Activated CD4-positive, CD25-positive, alpha-beta regulatory T cell treated with anti-CD3 and anti-CD28 coated beads, Interleukin-2, amount 50 U/mL, for 16 hours (primary cell): ENCODE measurements around the gene TSPAN4.
A peak's percentile ranks its signal among the peaks of the same experiment; 100 is the strongest.

Source experiments
- DNase-seq: peaks from one replicate; pipeline ENCODE4 v3.0.0-alpha.2; 2020; ENCODE audit warnings: low read depth, low spot score

TSPAN4 gene

DNA sequence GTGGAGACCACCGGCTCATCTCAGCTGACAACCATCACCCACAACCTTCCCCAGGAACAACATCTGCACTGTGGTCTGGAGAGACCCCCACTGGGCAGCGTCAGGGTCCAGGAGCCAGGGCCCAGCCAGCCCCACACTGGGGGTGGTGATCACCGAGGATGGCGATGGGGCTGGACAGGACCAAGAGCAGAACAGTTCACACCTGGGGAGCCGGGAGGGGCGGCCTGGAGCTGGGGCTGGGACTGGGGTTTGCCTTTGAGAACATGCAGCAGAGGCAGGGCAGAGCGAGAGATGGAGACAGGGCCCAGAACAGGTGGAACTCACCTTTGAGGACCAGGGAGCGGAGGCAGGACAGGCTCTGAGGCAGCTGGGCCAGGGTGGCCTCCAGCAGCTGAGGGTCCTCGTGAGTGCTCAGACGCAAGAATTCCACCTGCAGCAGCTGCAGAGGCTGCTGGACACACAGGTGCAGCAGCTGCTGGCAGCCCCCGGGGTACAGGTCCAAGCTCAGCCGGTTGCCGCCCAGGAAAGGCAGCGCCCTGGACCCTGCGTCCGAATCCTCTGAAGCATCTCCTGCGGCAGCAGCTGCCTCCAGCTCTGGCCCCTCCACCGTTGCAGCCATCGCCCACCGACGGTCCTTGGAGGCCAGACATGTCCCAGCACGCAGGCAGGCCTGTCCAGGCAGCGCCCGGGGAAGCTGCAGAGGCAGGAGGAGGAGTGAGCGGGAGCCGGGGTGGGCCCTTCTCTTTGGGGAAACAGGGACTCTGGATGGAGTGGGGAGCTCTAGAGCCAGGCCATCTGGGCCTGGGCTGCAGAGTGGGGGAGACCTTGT lies 38.7 kb upstream of the TSPAN4 start:
- DNase-seq, result no peak

DNA sequence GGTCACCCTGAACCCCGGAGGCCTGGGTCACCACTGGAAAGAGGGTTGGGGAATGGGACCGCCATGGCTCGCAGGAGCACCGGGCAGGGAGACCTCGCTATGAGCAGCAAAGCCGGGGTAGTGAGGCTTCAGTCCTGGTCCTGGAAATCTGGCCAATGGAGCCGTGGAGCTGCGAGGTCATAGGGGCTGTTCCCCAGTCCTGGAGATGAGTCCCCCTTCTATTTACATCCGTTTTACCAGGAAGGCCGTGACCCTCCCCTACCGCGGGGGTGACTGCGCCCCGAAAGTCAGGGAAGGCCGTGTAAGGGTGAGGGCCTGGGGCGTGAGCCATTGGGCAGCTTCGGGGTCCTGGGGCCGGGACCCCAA lies 38.1 kb upstream of the TSPAN4 start:
- no peak for DNase-seq

DNA sequence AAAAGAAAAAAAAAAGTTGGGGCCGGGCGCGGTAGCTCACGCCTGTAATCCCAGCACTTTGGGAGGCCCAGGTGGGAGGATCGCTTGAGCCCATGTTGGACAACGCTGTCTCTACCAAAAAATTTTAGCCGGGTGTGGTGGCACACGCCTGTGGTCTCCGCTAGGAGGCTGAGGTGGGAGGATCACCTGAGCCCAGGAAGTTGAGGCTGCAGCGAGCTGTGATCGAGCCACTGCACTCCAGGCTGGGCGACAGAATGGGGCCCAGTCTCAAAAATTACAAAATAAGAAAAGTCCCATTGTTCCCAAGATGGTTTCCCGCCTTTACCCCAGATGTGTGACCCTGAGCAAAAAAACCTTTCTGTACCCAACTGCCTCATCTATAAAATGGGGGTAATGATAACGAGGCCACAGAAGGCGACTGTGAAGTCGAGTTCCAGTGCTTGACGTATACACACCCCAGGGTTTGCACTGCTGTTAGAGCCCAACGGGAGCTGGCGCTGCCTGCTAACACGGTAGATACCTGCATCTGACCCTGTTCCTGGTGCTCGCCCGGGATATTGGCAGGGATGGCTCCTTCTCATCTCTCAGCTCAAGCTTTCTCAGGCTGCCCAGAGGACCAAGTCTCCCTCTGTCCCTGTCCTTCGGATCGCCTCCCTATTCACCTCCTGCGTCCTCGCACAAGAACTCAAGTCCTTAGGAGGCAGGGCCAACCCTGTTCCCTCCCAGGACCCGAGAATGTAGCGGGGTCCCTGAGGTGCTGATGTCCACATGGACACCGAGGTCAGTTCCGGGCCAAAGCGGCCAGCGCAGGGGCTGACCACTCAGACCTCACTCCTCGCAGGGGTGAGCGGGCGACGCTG lies 34.0 kb upstream of the TSPAN4 start:
- no peak for DNase-seq

DNA sequence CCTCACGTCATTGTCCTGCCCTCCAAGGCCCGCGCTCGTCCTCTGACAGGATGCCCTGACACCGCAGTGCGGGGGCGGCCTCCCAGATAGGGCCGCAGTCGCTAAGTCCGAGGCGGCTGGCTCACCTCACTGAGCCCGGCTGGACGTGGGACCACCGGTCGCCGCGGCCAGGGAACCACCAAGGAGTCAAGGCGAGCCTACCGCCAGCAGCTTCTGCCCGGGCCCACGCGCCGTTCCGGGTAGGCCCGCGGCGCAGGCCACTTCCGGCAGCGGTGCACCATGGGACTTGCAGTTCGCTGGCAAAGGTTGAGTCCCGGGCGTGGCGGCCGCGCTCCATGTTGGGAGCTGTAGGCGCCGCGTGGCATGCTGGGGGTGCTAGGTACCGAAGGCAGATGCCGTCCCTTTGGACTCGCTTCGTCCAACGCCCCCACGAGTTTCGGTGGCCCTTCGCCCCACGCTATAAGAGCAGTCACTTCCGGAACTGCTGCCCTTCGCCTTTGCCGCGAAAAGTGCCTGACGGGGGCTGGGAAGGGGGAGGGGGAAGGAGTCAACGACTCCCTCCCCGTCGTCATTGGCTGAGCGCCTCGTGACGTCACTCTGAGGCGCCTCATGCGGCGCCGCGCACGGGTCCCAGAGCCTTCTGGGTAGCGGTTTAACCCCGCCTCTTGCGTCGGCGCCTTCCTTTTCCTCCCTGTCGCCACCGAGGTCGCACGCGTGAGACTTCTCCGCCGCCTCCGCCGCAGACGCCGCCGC lies 33.2 kb upstream of the TSPAN4 start, which contains the start of gene RPLP2:
Gene RPLP2, plus strand, starts transcription at position 681 of the 753 bp plus-strand sequence. CDS start 268 bp downstream, outside the sequence.
- peak; percentile 97 for DNase-seq

DNA sequence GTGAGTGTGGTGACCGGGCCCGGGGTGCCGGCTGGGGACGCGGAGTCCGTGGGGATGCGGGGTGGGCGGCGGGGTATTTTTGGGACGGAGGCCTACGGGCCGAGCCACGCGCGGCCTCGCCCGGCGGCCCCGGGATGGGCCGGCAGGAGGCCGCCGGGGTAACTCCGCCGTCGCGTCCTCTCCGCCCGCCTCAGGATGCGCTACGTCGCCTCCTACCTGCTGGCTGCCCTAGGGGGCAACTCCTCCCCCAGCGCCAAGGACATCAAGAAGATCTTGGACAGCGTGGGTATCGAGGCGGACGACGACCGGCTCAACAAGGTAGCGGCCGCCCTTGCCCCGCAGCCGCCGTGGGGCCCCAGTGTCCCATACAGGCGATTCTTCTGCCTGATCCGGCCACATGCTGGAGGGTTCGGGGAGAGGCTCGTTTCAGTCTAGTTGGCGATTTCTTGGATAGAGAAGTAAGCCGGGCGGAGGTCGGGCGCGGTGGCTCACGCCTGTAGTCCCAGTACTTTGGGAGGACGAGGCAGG lies 32.5 kb upstream of the TSPAN4 start:
- no peak for DNase-seq

DNA sequence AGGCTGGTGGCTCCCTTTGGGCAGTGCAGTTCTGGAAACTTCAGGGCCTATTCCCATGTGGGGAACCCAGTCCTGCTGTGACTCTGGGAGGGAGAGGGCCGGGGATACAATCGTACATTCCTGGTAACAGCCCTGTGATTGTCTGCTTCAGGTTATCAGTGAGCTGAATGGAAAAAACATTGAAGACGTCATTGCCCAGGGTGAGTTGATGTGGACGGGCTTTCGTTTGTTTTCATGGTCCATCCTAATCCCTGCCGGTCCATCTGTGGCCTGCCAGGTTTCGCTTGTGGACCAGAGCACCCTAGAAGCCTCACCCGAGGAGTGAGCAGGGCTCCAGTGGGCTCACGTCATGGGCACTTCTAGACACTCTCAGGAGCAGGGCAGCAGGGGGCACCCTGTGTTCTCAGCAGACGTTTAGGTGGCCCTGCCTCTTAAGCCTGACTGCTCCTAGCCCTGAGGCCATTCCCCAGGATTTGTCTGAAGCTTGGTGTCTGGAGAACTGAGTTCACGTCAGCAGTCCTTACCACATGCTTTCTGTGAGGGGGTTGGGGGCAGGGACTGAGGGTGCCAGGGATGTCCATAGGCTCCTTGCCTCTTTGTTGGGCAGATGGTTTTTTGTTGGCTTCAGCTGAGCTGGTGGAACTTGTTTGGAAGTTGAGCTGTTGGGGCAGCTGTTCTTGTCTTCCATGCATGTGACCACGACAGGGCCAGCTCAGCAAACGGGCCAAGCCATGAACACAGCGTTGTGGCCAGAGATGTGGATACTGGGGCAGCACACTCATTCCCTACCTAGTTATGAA lies 31.0 kb upstream of the TSPAN4 start:
- no peak for DNase-seq

DNA sequence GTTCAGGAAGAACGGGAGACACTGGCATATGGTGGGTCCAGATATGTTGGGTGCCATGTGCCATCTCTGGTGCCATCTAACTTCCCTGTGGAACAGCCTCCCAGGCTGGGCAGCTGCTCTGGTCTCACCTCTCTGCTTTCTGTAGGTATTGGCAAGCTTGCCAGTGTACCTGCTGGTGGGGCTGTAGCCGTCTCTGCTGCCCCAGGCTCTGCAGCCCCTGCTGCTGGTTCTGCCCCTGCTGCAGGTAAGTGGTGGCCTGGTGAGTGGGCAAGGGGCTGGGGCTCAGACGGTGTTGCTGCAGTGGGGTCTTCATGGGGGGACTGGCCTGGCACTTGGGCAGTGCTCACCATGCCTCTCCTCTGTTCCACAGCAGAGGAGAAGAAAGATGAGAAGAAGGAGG lies 30.3 kb upstream of the TSPAN4 start:
- no peak for DNase-seq

DNA sequence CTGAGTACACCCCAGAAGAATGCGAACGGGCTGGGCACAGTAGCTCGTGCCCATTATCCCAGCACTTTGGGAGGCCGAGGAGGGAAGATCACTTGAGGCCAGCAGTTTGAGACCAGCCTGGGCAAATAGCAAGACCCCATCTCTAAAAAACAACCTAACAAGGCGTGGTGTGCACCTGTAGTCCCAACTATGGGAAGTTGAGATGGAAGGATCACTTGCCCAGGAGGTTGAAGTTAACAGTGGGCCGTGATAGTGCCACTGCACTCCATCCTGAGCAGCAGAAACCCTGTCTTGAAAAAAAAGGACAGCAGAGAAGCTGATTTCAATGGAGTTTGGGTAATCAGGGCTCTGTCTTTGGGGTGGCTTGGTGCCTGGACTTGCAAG lies 29.6 kb upstream of the TSPAN4 start:
- no peak for DNase-seq

DNA sequence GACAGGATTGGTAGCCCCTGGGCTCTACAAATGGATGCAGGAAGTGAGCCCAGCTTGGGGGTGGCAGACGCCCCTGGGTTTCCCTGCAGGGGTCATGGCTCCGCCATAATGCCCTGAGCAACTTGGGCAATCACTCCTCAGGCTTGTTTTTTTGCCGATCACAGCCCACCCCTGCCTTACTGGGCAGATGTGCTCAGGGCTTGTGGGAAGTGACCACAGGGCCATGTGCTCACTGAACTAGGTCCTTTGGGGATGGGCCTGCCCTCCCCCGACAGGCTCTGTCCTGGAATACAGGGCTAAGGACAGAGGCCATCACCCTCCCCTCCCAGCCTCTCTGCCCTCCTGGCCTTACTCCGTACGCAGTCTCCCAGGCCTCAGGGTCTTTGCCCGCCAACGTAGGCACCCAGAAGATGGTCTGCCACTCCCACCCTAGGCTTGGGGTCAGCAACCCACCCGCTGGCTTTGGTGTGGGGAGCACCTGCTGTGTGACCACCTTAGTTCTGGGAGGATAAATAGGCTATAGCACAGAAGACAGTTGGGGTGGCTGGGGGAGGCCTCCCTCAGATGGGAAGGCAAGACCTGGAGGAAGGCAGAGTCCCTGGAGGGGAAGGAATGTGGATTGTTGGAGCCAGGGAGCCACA lies 29.1 kb upstream of the TSPAN4 start:
- DNase-seq, result no peak

DNA sequence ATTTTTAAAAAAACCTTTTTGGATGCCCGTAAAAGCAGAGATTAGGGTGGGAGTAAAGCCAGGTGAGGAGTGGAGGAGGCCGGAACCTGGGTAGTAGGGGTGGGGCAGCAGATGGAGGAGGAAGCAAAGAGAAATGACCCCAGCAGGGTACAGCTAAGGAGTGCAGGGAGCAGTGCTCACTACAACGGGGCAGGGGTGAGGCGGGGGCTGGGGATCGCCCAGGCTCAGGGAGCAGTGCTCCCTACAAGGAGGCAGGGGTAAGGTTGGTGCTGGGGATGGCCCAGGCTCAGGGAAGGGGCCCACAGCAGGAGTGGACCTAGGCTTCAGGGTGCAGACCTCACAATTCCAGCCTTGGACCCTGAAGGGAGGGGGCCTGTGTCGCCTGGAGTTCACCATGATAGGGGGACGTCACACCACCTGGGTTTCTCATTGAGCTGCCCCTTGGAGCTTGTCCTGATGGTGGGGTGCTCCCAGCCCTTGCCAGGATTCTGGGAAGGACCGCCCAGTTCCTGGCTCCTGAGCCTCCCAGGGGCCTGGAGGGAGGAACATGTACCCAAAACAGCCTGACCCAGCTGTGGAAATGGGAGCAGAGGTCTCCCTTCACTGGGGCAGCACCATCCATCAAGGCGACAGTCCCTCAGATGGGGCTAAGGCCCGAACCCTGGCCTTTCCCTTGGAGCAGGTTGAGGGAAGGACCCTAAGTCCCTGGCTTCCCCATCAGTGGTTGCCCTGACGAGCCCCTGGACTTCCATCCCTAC lies 26.8 kb upstream of the TSPAN4 start:
- no peak for DNase-seq

DNA sequence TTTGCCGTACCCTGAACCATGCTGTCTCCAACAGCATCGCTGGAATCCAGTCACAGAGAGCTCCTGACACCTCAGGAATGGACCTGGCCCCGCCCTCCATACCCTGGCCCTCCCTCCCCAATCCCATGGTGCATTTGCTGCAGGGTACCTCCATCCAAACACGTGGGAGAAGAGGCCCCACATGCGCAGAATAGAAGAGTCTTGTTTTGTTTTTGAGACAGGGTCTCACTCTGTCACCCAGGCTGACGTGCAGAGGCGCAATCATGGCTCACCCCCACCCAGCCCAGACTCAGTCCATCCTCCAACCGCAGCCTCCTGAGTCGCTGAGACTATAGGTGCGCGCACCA lies 26.2 kb upstream of the TSPAN4 start:
- no peak for DNase-seq

DNA sequence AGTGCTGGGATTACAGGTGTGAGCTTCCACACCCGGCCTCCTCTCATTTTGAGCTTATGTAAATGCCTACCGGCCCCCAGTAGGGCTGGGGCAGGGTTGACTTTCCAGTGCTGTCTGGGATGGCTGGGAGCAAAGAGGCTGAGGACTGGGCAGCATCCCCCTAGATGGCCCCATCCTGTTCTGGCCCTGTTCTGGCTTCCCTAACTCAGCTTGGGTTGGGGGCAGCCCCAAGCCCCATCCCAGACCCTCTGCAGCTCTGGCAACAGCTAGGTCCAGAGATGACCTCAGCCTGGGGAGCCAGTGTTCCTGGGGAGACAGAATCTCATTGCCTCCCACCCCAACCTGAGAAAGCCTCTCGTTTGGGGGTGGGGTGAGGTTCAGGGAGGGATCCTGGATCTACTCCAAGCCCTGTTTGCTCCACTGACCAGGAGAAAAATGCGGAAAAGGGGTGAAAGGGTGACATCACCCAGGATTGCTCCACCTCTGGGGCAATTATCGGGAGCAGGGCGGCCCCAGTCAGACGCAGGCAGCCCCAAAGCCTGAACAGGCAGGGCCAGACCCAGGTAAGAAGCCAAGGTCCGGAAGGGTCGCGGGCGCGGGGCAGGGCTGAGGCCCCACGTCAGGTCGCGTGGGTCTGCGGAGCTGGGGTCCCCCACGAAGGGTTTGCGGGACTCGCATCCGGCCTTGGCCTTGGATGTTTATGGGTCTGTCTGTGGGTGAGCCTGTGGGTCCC lies 24.1 kb upstream of the TSPAN4 start, which contains the start of gene PNPLA2:
Gene PNPLA2, plus strand, starts transcription at position 519 of the 733 bp plus-strand sequence. CDS start 805 bp downstream, outside the sequence.
- DNase-seq, result no peak

DNA sequence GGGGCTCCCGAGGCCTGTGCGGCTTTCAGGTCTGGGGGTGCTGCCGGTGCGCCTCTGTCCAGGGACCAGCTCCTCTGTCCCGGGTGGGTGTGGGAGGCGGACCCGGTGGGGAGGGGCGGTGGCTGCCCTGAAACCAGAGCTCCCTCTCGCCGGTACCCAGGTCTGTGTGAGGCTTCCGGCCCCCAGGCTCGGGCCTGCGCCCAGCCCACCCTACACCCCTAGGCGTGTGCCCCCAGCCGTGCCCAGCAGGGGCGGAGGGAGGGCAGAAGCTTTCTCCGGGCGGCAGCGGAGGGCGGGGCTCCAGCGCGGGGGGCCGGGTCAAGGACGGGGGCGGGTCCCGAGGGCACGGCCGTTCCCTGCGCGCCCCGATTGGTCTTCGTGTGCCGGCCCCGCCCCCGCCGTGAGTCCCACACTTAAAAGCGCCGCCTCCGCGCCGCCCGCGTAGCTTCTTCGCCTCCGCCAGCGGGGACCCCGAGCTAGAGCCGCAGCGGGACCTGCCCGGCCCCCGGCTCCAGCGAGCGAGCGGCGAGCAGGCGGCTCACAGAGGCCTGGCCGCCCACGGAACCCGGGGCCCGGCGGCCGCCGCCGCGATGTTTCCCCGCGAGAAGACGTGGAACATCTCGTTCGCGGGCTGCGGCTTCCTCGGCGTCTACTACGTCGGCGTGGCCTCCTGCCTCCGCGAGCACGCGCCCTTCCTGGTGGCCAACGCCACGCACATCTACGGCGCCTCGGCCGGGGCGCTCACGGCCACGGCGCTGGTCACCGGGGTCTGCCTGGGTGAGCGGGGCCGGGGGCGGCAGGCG lies 23.3 kb upstream of the TSPAN4 start:
- DNase-seq, result peak; percentile 81

DNA sequence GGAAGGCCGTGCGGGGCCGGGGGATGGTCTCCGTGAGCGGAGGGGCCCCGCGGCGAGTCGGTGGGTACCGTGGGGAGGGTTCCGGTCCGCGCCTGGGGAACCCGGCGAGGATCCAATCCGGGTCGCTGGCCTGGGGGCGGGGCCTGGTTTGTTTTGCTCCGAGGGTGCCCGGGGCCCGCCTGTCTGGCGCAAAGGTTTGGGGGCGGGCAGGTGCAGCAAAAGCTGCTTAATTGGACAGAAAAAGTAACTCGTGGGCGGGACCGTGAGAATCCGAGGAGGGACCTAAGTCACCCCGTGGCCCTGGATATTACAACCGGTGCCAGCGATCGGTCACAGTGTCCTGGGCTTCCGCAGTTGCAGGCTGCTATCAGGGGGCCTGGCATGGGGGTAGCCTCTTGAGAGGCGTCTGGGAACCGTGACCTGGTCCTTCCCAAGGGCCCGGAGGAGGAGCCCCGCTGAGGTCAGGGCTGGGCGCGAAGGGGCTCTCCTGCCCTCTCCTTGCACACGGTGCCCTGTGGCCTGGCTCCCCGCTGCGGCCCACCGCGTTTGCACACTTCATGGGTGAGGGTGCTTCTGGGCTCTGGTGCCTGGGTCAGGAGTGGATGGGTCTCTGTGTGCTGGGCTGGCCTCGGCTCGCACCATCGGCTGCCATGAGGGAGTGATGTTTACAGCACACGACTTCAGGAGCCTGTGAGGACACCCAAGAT lies 22.6 kb upstream of the TSPAN4 start:
- DNase-seq, result peak; percentile 90

DNA sequence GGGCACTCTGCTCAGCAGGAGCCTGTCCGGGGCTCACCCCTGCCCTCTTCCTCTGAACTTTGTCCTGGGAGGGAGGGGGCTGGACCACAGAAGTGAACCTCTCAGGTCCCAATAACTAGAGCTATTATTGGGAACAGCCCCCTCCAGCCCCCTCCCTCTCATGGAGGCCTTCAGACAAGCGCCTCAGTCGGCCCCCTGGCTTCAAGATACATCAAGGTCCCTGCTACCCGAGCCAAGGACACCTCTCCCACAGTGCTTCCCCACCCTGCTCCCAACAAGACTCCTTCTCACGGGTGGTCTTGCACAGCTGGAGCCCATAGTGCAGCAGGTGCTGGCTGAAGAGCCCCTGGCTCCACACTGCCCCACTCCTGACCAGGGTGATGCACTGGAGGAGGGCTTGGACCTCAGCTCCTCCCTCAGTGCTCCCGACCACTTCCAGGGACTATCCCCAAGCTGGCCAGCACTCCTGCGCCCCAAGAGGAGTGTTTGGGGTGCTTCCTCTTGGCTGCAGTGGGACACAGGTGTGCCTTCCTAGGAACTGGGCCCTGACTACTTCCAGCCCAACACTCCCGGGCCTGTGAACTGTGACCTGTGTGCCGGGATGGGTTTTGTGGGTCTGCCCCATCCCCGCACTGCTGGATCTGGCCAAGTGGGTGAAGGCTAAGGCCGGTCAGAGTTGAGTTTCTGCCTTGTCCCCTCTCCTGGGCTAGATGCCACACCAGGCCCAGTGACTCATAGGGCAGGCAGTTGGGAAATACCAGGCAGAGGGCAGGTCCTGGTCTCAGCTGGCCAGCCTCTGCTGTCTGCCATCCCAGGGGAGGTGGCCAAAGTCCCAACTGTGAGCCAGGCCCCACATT lies 21.8 kb upstream of the TSPAN4 start:
- DNase-seq, result no peak

DNA sequence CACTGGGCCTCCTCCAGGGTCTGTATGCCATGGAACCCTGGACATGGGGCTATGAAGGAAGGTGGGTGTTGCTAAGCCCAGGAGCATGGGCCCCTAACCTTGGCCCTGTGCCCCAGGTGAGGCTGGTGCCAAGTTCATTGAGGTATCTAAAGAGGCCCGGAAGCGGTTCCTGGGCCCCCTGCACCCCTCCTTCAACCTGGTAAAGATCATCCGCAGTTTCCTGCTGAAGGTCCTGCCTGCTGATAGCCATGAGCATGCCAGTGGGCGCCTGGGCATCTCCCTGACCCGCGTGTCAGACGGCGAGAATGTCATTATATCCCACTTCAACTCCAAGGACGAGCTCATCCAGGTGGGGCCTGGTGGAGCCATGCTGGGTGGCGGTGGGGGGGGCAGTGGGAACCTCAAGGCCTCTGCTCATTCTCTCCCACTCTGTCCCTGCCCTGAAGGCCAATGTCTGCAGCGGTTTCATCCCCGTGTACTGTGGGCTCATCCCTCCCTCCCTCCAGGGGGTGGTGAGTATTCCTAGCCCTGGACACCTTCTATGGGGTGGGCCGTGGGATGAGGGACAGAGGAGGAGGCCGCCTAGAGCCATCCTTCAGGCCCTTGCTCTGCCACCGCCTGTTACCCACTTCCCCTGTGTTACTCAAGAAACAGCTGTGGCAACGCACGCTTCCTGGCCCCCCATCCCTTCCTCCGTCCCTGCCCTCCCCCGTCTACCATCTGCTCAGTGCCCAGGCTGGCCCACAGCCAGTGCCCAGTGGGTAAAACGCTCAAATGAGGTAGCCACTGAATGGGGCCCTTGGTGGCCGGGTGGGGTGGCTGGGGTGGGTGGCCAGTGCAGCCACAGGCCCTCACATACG lies 20.9 kb upstream of the TSPAN4 start:
- DNase-seq, result no peak
